GM18867 (cell line): ENCODE measurements around the gene SRSF6.
"Not testable (repeated sequence)": the region's sequence is repeated elsewhere in the genome, so short reads cannot be mapped to it uniquely, and the experiment has no call there.

ENCODE experiments used
- ATAC-seq: cut with Tn5 transposase; IDR thresholded peaks from one replicate; pipeline ENCODE4 v1.9.1; 2021; ENCODE audit warnings: mild to moderate bottlenecking, moderate library complexity; ENCODE audit not compliant: unreplicated experiment

Gene SRSF6

DNA sequence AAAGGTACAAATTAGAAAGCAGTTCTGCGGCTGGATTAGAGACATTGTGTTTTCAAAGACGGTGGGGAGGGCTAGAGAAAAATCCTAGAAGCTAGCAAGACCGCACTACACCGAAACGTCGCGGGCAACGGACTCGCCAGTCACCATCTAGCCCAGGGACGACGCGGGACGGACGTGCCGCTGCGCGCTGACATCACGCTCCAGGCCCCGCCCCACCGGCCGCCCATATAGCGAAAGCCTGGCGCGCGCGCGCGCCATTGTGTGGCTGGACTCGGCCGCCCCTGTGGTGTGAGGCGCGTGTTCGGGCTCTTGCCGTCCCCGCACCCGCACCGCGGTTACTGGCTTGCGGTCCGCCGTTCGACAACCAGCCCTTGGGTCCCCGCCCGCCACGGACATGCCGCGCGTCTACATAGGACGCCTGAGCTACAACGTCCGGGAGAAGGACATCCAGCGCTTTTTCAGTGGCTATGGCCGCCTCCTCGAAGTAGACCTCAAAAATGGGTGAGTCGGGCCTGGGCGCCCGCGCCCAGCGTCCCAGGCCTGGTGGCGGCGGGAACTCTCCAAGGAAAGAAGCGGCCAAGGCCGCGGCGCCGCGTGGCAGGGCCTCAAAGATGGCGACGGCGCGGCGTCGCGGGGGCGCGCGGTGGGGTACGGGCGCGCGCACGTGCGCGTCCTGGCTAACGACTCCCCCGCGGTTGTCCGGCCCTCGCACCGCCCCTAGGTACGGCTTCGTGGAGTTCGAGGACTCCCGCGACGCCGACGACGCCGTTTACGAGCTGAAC, at the start of gene SRSF6:
Gene SRSF6 (plus strand): TSS at position 257 of the 782 bp plus-strand sequence. CDS start 138 bp downstream, at position 395.
- peak; percentile 86 for ATAC-seq

DNA sequence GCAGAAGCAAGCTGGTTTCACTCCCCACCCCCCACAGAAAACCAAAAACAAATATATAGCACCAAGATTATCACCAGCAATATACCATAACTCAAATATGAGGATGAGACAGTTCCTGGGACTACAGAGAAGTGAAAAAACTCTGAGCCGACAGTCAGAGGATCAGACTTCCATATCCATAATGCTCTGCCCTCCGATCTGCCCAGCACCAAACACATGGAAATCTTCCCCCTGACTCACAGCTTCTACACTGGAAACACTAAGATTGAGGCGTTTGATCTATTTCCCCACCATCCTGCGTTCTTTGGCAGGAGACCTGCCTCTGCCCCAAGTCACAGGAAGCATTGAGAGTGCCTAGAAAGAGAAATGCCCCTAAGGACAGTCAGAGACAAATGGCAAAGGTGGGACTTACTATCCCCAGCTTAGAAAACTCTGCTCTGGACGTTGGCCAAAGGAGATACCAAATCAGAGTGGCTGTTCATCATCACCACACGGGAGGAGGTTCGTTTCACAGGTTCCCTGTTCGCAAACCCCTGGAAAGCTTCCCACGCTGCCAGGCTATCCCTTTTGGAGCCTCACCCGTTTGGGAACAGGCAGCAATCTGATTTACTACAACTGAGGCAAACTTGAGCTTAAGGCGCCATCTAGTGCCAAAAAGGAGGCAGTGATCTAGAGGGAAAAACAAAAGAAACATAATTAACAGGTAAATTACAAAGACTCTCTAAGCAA, 48.7 kb upstream of the SRSF6 start:
- ATAC-seq = no peak

GRCh38 chr20:43409577-43409913, 48.2 kb upstream of the SRSF6 start:
- ATAC-seq = no peak

DNA sequence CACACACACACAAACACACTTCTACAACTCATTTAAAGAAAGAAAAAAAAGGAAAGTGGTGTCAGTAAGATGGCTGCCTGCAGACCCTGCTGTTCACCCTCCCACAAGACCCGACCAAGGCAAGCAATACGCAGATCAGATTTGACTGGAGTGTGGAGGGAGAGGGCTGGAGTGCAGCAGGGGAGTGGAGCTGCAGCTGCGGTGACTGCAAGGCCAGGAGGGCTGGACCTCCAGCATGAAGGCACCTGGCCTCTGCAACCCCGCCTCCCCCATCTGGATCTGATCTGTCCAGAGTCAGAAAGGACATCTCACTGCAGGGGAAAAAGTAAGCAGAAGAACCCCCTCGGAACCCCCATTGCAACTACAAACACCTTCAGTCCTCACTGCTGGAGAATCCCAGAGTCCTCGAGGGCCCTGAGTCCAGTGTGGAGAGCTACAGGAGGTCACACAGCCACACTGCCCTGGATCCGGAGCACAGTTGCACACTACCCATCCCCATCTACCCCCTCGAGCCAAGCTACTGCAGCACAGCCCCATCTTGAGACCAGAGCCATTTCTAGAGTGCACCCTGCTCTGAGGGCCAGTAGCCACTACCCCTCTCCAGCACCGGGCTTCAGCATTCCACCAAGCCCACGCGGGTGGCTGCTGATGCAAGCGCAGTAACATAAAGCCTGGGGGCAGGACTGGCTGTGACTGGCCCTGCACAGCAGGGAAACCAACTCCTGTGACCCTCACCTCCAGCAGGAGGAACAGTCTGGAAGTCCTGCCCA, 41.9 kb upstream of the SRSF6 start:
- no peak for ATAC-seq

DNA sequence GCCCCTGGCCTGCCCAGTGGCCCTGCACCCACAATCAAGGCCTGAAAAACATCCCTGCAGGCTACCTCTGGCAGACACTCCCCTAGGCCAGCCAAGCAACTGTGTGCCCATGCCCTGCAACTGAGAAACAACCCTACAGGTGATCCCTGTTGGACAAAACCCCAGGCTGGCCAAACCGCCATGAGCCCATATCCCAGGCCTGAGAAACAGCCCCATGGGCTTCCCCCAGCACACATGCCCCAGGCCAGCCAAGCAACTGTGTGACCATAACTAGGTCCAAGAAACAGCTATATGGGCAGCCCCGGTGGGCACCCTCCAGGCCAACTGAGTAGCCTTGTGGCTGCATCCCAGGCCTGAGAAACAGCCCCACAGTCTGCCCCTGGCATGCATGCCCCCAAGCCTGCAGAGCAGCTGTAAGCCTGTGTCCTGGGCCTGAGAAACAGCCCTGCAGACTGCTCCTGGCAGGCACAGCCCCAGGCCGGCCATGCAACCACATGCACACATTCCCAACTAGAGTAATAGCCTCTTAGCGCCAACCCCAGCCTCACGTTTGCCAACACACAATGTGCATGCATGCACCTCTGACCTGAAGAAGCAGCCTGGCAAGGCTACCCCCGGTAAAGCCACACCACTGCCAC, 41.0 kb upstream of the SRSF6 start:
- ATAC-seq = no peak

DNA sequence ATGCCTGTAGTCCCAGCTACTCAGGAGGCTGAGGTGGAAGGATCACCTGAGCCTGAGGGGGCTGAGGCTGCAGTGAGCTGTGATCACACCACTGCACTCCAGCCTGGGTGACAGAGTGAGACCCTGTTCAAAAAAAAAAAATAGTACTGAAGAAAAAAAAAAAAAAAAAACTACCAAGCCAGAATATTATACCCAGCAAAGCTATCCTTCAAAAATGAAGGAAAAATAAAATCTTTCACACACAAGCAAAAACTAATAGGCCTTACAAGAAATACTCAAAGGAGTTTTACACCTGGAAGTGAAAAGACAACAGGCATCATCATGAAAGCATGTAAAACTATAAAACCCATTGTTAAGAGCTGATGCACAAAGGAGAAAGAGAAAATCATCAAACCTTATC, 37.5 kb upstream of the SRSF6 start:
- ATAC-seq = no peak

DNA sequence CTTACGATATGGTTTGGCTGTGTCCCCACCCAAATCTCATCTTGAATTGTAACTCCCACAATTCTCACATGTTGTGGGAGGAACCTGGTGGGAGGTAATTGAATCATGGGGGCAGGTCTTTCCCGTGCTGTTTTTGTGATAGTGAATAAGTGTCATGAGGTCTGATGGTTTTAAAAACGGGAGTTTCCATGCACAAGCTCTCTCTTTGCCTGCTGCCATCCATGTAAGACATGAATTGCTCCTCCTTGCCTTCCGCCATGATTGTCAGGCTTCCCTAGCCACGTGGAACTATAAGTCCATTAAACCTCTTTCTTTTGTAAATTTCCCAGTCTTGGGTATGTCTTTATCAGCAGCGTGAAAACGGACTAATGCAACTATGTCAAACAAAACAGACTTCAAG, 36.8 kb upstream of the SRSF6 start:
- ATAC-seq = not testable (repeated sequence)

DNA sequence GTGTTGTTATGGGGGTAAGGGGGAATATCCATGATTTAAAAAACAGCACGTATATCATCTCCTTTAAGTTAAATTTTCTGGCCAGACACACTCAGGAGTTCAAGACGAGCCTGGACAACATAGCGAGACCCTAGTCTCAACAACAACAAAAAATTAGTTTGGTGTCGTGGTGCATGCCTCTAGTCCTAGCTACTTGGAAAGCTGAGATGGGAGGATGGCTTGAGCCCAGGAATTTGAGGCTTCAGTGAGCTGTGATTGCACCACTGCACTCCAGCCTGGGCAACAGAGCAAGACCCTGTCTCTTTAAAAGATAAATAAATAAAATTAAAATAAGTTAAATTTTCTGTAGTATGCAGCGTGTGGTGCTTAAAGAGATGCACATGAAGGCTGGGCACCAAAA, 31.5 kb upstream of the SRSF6 start:
- no peak for ATAC-seq

DNA sequence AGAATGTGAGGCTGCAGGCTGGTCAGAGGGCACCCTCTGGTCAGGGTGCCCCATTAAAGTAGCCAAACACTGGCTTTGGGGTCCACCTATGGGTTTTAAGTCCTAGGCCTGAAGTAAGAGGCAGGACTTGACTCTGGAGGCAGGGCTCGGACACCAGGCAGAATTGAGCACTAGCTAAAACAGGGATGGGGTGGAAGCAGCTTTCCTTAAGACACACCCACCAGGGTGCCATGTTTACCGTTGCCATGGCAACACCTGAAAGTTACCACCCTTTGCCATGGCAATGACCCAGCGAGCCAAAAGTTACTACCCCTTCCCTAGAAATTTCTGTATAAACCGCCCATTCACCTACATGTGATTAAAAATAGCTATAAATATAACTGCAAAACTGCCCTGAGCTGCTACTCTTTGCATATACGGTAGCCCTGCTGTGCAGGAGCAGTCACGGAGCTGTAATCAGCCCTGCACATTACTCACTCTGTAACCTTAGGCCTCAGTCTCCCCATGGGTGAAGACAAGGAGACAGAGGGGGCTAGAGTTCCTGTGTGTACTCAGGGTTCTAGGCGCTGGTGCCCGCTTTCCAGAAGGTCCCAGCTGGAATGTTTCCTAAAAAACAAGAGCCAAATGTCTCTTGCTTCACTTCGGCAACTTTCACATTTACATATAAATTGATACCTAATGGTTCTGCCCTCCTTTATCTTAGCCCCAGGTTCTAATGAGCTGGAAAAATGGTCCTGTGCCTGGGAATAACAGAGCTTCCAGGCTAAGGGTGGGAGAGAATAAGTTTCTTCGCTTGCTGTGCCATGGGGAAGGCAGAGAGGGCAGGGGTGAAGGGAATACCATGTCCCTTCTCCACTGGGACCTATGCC, 27.2 kb upstream of the SRSF6 start:
- no peak for ATAC-seq

GRCh38 chr20:43431134-43431519, 26.6 kb upstream of the SRSF6 start:
- ATAC-seq = no peak

GRCh38 chr20:43432498-43432897, 25.2 kb upstream of the SRSF6 start:
- no peak for ATAC-seq

DNA sequence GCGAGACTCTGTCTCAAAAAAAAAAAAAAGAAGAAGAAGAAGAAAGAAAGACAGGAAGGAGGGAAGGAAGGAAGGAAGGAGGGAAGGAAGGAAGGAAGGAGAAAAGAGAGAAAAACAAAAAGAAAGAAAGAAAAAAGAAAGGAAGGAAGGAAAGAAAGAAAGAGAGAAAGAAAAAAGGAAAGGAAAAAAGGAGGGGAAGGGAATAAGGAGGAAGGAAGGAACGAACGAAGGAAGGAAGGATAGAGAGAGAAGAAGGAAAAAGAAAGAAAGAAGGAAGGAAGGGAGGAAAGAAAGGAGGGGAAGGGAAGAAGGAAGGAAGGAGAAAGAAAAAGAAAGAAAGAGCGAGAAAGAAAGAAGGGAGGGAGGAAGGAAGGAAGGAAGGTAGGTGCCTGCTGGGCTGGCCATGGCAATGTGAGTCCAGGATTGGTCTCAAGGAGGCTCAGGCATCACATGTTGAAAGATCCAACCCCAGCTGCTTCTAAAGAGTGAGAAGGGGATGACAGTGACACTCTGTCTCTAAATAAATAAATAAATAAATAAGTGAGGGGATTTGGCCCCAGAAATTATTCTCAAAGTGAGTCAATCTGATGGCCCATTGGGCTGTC, 24.3 kb upstream of the SRSF6 start:
- ATAC-seq = no peak

GRCh38 chr20:43434565-43434964, 23.1 kb upstream of the SRSF6 start:
- no peak for ATAC-seq

DNA sequence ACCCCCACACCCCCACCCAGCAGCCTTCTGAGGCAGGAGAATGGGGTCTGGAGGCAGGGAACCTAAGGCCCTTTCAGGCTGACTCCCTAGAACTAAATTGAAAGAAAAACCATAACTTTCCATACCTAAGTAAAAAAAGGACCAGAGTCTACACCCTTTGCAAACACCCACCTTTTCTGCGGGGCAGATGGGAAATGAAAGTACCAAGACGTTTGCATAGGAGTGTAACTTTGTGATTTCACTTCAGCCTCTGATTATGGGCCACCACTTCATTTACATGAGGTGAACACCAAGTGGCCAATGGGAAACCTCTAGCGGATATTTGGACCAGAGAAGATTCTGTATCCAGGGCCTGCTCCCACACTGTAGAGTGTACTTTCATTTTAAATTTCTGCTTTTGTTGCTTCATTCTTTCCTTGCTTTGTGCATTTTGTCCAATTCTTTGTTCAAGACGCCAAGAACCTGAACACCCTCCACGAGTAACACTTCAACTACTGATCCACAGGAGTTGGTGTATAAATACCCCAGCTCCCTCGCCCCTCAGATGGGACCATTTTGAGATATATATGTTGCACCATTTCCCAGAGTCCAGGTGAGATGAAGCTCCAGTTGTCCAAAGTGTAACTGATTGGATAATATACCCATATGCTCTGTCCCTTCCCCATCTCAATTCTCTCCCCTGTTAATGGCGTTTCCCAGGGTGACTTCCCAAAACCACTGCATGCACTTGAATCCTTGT, 18.9 kb upstream of the SRSF6 start:
- peak; percentile 87 for ATAC-seq

GRCh38 chr20:43440531-43440930, 17.2 kb upstream of the SRSF6 start:
- no peak for ATAC-seq

- no peak for ATAC-seq
Measured at GRCh38 chr20:43442282-43442880, 15.3 kb upstream of the SRSF6 start.

DNA sequence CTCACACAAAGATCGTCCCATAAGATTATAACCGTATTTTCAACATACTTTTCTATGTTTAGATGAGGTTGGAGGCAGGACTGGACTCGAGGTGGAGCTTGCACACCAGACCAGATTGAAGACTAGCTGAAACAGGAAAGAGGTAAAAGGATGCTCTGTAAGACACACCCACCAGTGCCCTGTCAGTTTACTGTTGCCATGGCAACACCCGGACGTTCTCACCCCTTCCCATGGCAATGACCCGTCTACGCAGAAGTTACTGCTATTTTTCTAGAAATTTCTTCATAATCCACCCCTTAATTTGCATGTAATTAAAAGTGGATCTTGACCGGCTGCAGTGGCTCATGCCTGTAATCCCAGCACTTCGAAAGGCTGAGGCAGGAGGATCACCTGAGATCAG, 13.6 kb upstream of the SRSF6 start:
- no peak for ATAC-seq

DNA sequence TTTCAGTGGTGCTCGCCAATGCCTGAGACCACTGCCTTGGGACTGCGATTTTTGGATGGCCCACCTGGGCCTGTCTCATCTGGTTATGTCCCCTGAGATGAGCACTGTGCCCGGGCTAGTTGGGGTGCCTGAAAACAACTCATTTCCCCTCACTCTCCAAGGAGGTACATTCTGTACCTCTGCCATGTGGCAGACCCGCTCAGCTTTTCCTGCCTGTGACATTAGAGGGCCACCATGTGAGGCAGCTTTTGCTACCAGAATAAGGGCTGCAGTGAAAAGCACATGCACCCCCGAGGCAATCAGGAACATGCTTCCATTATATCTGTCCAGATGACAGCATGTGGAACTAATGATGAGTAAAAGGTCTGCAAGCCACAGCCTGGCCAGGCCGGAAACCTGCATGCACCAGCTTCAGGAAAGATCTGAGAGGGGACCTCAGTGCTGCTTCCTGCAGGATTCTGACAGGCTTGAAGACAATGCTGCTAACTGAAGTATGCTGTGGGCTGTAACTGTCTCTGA, 11.3 kb upstream of the SRSF6 start:
- ATAC-seq = no peak

- ATAC-seq = not testable (repeated sequence)
Measured at GRCh38 chr20:43448431-43448747, 9.3 kb upstream of the SRSF6 start.
